ENCODE results near the gene TAF3.
"Not testable (repeated sequence)": the region's sequence is repeated elsewhere in the genome, so short reads cannot be mapped to it uniquely, and the experiment has no call there.

The TAF3 gene

GRCh38 chr10:7971949-7972348 is 153.6 kb downstream of the TAF3 start:
- peak; percentile 7 for DNase-seq (ENCODE audit: low spot score)

GRCh38 chr10:7972367-7972766 is 154.1 kb downstream of the TAF3 start:
- DNase-seq (ENCODE audit: low spot score): no peak

- DNase-seq (ENCODE audit: low spot score): no peak
These were observed 161.9 kb downstream of the TAF3 start for GRCh38 chr10:7980196-7980595.

GRCh38 chr10:7982727-7983126 is 164.4 kb downstream of the TAF3 start:
- no peak for DNase-seq (ENCODE audit: low spot score)

GRCh38 chr10:7984325-7984724 is 166.0 kb downstream of the TAF3 start:
- DNase-seq (ENCODE audit: low spot score): no peak

GRCh38 chr10:7984896-7985295 is 166.6 kb downstream of the TAF3 start:
- no peak for DNase-seq (ENCODE audit: low spot score)

- no peak for DNase-seq (ENCODE audit: low spot score)
These were observed 168.5 kb downstream of the TAF3 start for GRCh38 chr10:7986851-7987250.

GRCh38 chr10:7988989-7989388 is 170.7 kb downstream of the TAF3 start:
- no peak for DNase-seq (ENCODE audit: low spot score)

GRCh38 chr10:7998831-7999230 is 180.5 kb downstream of the TAF3 start:
- no peak for DNase-seq (ENCODE audit: low spot score)

- DNase-seq (ENCODE audit: low spot score): no peak
These were observed 186.2 kb downstream of the TAF3 start for GRCh38 chr10:8004469-8005000.

- no peak for DNase-seq (ENCODE audit: low spot score)
These were observed 188.1 kb downstream of the TAF3 start for GRCh38 chr10:8006274-8006999.

- DNase-seq (ENCODE audit: low spot score): no peak
These were observed 190.7 kb downstream of the TAF3 start for GRCh38 chr10:8009031-8009430.

GRCh38 chr10:8013006-8013405 is 194.7 kb downstream of the TAF3 start:
- no peak for DNase-seq (ENCODE audit: low spot score)

- DNase-seq (ENCODE audit: low spot score): no peak
These were observed 195.3 kb downstream of the TAF3 start for GRCh38 chr10:8013619-8014018.

- DNase-seq (ENCODE audit: low spot score): no peak
These were observed 196.3 kb downstream of the TAF3 start for GRCh38 chr10:8014649-8015048.

GRCh38 chr10:8017277-8017676 is 199.0 kb downstream of the TAF3 start:
- no peak for DNase-seq (ENCODE audit: low spot score)

GRCh38 chr10:8023321-8023720 is 205.0 kb downstream of the TAF3 start:
- DNase-seq (ENCODE audit: low spot score): no peak

- DNase-seq (ENCODE audit: low spot score): no peak
These were observed 205.5 kb downstream of the TAF3 start for GRCh38 chr10:8023851-8024250.

- DNase-seq (ENCODE audit: low spot score): no peak
These were observed 208.3 kb downstream of the TAF3 start for GRCh38 chr10:8026349-8027259.

GRCh38 chr10:8031211-8031610 is 212.9 kb downstream of the TAF3 start:
- DNase-seq (ENCODE audit: low spot score): not testable (repeated sequence)

- DNase-seq (ENCODE audit: low spot score): no peak
These were observed 214.3 kb downstream of the TAF3 start for GRCh38 chr10:8032558-8032957.

GRCh38 chr10:8033812-8034465 is 215.6 kb downstream of the TAF3 start:
- DNase-seq (ENCODE audit: low spot score): no peak

Measured in SW480 (cell line).